MM.1S (cell line): ENCODE results near the gene EML1.

Experiments
- CTCF ChIP-seq: fragments of 300-600 bp; sonication (generic); IDR thresholded peaks from 2 replicates; pipeline ENCODE4 v1.5.1; 2016; ENCODE audit warnings: antibody characterized with exemption, low read length, mixed read lengths
- EZH2 ChIP-seq: fragments of 300-600 bp; sonication (generic); optimal IDR thresholded peaks from 2 replicates; pipeline ENCODE3; 2017; ENCODE audit warnings: low read depth, mild to moderate bottlenecking, antibody characterized with exemption, low read length, mixed read lengths

GRCh38 chr14:99943620-99944019, 150.4 kb downstream of the EML1 start:
- TF ChIP-seq CTCF, result no peak
- TF ChIP-seq EZH2, result no peak
